ELF-1 (cell line): ENCODE measurements around the gene PPP1R37.
A peak's percentile ranks its signal among the peaks of the same experiment; 100 is the strongest.

Experiments used
- DNase-seq: peaks from one replicate; pipeline ENCODE4 v3.0.0-alpha.2; 2016; ENCODE audit warnings: low read depth, low spot score

The PPP1R37 gene

DNA sequence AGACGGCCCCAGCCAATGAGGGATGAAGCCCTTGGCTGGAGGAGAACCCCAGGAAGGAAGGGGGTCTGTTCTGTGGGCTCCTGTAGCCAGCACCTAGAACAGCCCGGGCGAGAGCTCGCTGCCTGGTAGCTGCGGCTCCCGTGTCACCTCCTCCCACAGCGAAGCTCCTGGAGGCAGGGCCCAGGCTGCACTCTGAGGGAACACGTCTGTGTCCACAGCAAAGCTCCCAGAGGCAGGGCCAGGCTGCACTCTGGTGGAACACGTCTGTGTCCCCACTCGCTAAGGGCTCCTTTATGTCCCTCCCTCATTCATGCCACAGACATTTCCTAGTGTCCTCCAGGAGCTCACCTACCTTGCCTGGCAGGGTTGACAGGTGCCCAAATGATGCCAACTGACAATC, 76.6 kb downstream of the PPP1R37 start:
- DNase-seq = no peak

DNA sequence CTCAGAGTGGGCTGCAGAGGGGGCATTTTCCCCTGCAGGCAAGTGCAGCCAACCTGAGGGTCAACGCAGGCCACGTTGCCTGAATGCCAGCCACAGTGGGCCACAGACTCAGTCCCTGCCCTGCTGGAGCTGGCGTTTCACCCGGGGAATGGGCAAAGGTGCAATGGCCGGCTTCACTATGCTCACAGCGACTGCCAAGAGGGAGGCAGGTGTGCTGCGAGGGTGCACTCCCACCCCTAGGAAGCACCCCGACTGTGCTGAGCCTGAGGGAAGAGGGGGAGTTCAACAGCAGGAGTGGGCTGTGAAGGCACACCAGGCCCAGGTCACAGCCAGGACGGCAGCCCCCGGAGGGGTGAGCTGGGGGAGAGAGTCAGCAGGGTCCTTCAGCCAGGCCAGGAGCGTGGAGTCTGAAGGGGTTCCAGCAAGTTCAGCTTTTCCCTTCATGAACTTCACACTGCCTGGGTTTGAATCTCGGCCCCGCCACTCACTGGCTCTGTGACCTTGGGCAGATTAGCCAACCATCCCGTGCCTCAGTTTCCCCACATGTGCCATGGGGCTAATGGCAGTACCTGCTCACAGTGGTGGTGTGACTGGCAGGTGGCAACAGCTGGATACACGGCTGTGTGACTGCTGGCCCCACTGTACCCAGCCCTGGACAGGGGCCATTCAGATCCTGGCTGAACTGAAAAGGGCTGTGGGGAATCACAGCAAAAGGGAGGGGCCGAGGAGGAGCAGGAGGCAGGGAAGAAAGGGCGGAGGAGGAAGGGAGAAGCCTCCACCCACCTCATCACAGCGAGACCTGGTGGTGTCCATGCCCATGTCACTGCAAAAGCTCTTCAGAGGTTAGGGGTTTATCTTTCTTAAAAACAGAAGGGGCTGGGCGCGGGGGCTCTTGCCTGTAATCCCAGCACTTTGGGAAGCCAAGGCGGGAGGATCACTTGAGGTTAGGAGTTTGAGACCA, 77.4 kb downstream of the PPP1R37 start:
- no peak for DNase-seq

DNA sequence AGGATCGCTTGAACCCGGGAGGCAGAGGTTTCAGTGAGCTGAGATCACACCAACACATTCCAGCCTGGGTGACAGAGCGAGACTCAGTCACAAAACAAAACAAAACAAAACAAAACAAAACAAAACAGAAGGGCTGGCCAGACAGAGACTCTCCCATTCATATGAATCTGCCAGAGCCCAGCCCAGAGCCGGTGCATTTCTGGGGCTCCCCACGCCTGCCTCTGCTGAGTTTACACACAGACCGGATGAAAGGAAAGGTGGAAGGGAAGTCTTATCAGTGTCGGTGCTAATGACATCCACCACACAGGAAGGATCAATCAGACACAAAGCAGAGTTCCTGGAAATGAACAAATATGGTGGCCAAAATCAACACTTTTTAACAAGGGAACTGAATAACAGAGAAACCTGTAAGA, 78.2 kb downstream of the PPP1R37 start:
- DNase-seq = no peak

DNA sequence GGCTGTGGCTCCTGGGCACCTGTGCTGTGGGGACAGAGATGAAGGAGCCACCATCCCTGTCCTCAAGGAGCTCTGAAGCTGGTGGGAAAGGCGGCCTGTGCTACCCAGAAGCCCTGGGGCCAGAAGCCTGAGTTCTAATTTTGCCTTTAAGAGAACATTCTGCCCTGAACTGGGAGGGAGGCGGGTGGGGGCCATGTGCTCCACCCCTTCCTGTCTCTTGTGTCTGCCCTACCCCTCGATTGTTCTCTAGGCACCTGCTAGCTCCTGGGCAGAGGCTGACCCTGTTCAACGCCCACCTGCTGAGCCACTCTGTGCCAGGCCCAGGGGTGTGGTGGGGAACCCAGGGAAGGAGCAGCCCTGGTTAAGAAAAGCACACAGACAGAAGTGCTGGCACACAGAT, 79.2 kb downstream of the PPP1R37 start:
- no peak for DNase-seq

DNA sequence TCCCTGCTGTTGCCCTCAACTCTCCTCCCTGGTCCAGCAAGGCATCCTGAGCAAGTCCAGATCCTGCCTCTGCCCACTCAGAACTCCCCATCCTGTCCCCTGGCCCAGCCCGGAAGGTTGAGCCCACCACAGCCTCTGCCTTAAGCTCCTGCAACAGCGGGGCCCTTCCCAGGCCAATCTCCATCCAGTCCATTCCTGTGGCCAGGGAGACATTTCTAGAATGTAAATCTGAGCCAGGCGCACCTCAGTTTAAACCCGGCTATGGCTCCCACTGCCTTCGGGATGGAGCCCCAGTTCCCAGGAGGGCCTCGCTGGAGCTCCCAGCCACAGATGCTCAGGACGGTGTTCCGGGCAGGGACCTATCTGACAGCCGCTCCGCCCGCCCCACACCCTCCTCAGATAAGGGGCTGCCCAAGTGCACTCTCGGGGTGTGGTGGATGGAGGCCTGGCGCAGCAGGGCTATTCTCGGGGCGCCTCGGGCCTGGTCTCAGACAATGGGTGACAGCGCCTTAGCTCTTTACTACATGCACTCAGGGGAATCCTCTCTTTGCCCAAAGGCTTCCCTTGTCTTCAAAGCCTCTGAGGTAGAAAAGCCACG, 79.7 kb downstream of the PPP1R37 start:
- no peak for DNase-seq

DNA sequence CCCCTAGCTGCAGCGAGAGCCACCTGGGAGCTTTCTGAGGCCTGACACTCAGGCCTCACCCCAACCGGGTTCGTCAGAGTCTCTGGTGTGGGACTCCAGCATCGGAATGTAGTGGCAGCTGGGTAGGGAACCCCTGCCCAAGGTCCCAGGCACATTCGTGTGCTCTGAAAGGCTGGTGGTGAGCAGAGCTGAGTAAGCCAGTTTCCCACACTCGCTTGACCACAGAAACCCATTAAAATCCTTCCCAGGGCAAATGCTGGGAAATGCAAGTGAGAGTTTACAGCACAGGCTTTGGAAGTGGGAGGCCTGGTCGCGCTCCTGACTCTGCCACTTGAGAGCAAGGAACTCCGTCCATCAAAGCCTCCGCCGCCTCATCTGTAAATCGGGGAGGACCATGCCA, 80.8 kb downstream of the PPP1R37 start:
- no peak for DNase-seq

DNA sequence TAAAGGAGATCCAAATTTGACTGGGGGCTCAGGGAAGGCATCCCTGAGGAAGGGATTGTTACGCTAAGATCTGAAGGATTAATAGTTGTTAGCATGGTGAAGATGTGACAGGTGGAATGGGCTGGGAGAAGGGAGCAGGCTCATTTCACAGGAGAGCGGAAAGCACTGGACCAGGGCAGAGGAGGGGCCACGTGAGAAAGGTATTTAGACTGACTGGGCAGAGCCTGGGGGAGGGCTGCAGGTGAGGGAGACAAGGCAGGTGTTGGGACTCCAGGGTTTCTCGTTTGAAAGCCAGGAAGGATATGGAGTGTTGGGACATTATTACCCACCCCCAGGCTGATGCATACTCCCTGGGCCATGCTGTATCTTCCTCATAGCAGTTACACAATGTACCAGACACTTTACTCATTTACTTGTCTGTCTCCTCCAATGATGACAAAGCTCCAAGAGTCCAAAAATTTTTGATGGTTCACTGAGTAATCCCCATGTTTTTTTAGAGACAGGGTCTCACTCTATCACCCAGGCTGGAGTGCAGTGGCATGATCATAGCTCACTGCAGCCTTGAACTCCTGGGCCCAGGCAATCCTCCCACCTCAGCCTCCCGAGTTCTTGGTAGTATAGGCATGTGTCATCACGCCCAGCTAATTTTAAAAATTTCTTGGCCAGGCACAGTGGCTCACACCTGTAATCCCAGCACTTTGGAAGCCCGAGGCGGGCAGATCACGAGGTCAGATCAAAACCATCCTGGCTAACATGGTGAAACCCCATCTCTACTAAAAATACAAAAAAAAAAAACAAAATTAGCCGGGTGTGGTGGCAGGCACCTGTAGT, 82.8 kb downstream of the PPP1R37 start:
- no peak for DNase-seq

DNA sequence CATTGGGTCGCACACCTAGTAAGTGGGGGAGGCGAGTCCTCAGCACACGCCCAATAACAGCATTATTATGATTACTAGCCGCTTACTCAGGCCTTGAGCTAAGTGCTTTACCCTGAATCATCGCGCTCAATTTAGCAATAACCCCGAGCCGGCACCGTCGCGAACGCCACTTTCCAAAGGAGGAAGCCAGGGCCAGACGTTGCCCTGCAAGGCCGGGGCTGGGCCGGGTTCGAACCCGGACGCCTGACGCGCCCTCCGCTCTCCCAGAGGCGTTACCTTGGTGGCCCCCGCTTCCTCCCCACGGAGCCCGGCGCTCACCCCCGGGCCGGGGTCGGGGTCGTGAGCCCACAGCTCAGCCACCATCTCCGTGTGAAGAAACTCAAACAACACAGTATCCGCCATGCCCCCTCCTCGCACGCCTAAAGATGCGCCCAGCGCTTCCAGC, 84.9 kb downstream of the PPP1R37 start, which contains the start of gene TRAPPC6A:
TSS of gene TRAPPC6A (minus strand) at position 421 of the 445 bp plus-strand sequence. CDS start at position 402, 19 bp downstream.
- no peak for DNase-seq

DNA sequence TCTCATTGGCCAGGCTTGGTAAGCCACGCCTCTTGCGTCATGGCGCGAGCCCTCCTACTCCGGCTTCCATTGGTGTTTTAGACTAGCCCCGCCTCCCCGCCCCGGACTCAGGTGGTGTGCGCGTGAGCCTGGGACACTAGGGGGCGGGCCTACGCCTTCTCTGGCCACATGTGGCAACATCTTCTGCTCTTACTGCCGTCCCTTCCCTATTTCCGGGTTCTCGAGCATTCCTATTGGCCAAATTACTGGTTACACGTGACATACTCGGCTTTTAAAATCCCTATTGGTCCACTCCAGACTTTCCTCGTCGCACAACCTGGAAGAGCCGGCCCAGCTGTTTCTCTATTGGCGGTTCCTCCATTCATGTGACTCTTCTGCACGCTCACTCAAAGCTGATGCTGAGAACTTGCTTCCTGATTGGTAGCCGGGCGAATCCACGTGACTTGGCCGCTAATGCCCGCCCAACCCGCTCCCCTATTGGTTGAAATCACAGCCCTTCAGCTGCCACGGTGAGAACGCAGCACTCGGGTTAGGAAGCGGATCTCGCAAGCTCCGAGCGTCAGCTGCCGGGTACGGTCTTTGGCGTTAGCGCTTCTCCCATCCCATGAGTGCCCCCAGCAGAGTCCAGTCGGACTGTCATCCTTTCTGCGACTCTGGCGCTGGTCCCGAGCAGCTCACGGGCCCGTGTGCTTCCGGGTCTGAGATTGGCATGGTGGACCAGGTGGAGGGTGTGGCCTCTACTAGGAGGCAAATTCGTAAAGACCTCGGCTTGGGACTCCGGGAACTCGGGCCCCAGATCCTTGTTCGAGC, 85.5 kb downstream of the PPP1R37 start, which contains the start of gene BLOC1S3:
TSS of gene BLOC1S3 (plus strand) at position 523 of the 810 bp plus-strand sequence. CDS start 513 bp downstream, outside the sequence.
- DNase-seq = peak; percentile 100

DNA sequence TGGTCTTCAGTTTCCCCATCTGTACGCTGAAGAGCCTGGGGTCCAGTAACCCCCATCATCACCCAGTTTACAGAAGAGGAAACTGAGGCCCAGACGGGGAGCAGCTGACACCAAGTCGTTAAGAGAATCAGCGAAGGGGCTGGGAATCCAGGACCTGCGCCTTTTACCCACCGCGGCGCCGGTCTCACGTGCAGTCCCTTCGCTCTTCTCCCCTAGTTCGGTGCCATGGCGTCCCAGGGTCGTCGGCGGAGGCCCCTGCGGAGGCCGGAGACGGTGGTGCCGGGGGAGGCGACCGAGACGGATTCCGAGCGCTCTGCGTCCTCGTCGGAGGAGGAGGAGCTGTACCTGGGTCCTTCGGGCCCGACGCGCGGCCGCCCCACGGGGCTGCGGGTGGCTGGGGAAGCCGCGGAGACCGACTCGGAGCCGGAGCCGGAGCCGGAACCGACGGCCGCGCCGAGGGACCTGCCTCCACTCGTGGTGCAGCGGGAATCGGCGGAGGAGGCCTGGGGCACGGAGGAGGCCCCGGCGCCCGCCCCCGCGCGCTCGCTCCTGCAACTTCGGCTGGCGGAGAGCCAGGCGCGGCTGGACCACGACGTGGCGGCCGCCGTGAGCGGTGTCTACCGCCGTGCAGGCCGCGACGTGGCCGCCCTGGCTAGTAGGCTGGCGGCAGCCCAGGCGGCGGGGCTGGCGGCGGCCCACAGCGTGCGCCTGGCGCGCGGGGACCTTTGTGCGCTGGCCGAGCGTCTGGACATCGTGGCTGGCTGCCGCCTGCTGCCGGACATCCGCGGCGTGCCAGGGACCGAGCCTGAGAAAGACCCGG, 86.3 kb downstream of the PPP1R37 start:
- no peak for DNase-seq

DNA sequence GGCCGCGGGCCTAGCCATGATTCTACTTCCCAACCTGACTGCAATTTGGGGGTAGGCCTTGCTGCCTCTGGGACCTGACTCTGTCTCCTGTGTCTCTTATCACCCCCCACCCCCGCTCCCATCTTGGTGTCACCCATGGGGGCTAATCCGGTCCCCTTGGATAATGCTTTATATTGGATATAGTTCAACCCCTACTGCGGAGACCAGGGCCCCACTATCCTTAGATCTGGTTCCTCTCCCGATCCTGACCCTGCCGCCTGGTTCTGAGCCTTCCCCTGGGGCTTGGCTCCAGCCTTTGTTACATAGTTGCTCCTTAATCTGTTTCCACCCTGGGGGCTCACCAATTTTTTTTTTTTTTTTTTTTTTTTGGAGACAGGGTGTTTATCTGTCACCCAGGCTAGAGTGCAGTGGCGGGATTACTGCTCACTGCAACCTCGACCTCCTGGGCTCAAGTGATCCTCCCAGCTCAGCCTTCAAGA, 87.0 kb downstream of the PPP1R37 start:
- DNase-seq = peak; percentile 48

DNA sequence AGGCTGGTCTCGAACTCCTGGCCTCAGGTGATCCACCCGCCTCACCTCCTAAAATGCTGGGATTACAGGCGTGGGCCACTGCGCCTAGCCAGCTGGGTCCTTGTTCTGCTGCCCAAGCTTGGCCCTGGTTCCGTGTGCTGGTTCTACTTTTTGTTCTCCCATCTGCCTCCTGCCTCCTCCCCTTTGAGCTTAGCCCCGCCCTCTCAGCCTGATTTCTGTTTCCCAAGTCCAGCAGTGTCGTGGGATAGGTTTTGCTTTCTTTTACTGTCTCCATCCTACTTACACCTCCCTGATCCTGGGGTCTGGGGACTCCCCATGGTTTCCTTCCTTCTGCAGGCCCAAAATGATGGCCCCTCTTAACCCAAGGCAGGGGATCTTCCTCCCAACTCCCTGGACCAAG, 88.0 kb downstream of the PPP1R37 start:
- DNase-seq = no peak

DNA sequence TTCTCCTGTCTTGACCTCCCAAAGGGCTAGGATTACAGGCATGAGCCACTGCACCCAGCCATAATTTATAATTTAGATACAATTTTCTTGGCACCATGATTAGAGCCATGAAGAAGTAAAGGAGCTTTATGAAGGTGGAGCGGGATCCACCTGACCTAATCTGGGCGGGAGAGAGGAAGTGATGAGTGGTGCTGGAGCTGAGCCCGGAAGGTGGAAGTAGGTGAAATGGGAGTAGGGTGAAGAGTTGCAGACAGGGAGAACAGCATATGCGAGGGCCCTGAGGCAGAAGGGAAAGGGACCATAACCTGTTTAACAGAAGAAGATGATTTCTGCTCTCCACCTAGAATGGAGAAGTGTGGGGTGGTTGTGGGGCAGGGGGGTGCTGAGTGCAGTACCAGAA, 89.8 kb downstream of the PPP1R37 start:
- DNase-seq = no peak

DNA sequence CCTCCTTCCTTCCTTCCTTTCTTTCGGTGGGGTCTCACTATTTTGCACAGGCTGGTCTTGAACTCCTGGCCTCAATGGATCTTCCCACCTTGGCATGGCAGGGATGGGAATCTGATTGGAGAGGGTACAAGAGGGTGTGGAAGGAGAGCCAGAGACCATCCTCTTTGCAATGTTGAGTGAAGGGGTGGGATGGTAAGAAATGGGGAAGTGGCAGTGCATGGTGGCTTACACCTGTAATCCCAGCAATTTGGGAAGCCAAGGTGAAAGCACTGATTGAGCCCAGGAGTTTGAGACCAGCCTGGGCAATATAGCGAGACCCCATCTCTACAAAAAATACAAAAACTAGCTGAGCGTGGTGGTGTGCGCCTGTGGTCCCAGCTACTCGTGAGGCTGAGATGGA, 91.1 kb downstream of the PPP1R37 start:
- no peak for DNase-seq

DNA sequence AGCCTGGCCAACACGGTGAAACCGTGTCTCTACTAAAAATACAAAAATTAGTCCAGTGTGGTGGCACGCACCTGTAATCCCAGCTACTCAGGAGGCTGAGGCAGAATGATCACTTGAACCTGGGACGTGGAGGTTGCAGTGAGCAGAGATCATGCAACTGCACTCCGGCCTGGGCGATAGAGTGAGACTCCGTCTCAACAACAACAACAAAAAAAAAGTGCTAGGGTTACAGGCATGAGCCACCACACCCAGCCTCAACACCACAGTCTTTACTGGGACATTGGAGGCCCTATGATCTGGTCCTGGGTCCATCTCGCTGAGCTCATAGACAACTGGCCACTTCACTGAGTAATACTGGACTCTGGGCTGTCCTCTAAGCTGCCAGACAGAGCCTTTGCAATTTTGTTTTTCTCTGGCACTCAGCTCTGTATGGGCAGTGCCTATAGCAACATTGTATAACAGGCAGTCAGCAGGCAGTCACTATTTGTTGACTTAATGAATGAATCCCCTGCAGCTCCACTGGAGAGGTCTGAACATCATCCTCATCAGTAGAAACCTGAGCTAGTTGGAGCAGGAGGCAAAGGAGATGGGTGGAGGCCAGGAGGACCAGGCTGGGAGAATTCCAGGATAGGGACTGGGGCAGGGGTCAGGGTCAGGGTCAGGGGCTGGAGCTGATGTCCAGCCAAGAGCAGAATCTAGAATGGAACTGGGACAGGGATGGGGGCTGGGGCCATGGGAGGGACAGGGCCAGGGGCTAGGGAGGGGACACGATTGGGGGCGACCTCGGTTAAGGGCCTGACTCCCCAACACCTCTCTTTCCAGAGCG, 93.7 kb downstream of the PPP1R37 start:
- no peak for DNase-seq

DNA sequence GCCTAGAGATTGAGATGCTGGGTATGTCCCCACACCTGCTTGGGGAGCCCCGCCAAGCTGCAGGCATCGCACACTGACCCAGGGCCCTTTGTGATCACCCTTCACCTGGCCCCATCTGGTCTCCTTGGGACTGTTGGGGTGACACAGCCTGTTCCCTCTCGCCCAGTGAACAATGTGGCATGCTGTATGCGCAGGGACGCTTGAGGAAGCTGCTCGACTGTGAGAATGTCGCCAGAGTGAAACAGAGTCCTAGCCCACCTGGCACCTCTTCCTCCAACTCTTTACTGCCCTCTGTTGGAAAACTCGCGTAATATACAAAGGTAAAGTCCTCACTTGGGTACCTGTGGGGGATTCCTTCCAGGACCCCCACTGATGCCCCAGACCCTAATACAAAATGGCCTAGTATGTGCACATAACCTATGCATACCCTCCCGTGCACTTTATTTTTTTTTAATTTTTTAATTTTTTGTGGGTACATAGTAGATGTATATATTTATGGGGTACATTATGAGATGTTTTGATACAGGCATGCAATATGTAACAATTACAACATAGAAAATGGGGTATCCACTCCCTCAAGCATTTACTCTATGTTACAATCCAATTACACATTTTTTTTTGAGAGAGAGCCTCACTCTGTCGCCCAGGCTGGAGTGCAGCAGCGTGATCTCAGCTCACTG, 94.6 kb downstream of the PPP1R37 start:
- DNase-seq = peak; percentile 43

DNA sequence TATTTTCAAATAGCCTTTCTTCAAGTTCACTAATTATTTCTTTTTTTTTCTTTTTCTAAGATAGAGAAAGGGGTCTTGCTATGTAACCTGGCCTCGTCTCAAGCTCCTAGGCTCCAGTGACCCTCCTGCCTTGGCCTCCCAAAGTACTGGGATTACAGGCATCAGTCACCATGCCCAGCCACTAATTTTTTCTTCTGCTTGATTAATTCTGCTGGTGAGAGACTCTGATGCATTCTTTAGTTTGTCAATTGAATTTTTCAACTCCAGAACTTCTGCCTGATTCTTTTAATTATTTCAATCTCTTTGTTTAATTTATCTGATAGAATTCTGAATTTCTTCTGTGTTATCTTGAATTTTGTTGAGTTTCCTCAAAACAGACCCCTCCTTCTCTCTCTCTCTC, 97.0 kb downstream of the PPP1R37 start:
- no peak for DNase-seq

DNA sequence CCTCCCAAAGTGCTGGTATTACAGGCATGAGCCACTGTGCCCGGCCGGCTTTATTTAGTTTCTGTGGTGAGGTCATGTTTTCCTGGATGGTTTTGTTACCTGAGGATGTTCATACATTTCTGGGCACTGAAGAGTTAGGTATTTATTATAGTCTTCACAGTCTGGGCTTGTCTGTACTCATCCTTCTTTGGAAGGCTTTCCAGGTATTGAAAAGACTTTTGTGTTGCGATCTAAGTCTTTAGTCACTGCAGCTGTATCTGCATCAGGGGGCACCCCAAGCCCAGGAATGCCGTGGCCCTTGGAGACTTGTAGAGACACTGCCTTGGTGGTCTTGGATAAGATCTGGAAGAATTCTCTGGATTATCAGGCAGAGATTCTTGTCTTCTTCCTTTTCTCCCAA, 98.4 kb downstream of the PPP1R37 start:
- DNase-seq = no peak
